CMK (cell line): ENCODE measurements around the gene ITGA1.
"Not testable (repeated sequence)": the region's sequence is repeated elsewhere in the genome, so short reads cannot be mapped to it uniquely, and the experiment has no call there.

ENCODE experiments used
- DNase-seq: peaks from one replicate; pipeline ENCODE4 v3.0.0-alpha.2; 2010; ENCODE audit warnings: low read depth

Gene ITGA1

GRCh38 chr5:52865991-52866390, 78.3 kb downstream of the ITGA1 start:
- not testable (repeated sequence) for DNase-seq

GRCh38 chr5:52867809-52868208, 80.1 kb downstream of the ITGA1 start:
- DNase-seq, result no peak

DNA sequence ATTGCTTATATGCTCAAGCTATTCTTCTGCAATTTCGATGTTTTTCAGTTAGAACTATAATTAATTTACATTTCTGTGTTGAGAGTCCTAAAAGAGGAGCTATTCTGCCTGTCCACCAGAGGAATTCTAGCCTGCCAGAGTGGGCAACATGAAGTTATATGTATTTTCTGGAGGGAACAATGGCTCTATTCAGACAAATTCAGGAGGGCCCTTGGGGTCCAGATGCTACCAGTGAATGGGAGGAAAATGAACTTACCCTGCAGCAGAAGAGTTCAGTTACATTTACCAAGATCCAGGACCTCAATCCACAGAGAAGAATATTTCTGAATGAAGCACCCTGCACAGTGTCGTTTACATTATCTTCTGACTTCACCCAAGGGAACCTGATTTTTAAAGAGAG, 80.7 kb downstream of the ITGA1 start:
- no peak for DNase-seq

- DNase-seq, result peak; percentile 31
These were observed 81.7 kb downstream of the ITGA1 start for GRCh38 chr5:52869391-52869790.

DNA sequence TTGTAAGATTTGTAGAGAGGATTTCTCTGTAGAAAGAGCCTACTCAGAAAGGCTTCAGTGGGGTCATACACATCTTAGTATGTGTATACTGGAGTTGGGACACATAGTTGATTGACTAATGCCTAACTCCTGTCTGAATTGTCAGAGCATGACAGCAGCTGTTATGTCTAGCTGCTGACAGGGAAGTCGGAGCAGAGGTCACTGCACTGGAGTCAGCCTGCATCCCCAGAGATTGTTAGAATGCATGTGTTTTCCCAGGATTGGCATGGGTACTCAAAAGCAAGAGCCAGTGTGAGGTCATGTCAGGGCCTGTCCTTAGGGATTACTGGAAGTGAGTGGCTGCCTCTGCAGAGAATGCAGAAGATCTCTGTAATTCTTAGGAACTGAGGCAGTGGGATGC, 82.7 kb downstream of the ITGA1 start:
- DNase-seq, result no peak

DNA sequence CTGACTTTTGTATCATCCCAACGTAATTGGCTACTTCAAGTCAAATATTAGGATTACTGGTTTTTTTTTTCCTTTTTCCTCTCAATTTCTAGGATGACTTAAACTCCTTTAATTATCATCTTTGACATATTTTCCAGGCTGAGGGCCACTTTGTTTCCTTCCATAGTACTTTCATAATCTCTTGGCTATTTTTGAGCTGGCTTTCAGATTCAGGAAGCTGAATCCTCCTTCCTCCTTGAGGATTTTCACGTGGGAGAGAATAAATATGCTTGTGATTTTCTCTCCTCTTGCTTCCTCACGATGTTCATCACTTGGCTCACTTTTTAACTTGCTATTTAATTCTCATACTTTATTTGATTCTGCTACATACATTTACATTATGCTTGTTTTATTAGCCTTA, 88.1 kb downstream of the ITGA1 start:
- DNase-seq, result no peak

GRCh38 chr5:52876456-52876855, 88.7 kb downstream of the ITGA1 start:
- no peak for DNase-seq

GRCh38 chr5:52878656-52879055, 90.9 kb downstream of the ITGA1 start:
- no peak for DNase-seq

GRCh38 chr5:52880541-52880940, 92.8 kb downstream of the ITGA1 start:
- no peak for DNase-seq

- no peak for DNase-seq
These were observed 93.8 kb downstream of the ITGA1 start for GRCh38 chr5:52881468-52881867.

DNA sequence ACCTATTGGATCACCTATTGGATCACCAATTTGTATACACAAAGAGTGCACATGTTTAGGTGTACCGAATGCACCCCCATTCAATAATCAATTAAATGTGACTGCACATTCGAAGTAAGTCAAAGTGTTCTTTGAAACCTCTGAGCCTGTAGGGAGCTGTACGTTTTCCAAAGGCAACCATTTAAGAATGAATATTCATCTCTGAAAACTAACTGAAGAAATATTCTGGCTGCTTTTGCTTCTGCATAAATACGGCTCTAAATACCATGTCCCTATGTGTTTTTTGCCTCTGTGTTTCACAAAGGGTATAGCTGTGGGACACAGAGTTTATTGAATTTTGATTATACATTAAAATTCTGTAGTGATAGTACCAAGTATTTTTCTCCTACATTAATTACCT, 95.4 kb downstream of the ITGA1 start:
- no peak for DNase-seq

DNA sequence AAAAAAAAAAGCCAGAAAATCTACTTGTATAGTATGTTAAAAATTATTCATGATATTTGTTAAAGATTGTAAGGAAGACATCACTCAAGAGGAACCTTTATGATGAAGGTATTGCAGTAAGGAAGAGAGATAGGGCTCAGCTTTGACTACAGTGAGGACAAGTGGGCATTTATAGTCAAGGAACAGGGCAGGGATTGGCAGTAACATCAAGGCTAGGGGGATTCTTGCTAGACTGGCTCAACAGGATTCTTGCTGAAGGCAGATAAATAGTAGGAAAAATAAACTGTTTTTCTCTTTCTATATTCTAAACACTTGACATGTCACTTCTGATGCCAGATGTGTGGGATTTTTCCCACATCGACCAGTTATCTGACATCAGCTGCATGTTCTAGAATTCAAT, 96.7 kb downstream of the ITGA1 start:
- no peak for DNase-seq

DNA sequence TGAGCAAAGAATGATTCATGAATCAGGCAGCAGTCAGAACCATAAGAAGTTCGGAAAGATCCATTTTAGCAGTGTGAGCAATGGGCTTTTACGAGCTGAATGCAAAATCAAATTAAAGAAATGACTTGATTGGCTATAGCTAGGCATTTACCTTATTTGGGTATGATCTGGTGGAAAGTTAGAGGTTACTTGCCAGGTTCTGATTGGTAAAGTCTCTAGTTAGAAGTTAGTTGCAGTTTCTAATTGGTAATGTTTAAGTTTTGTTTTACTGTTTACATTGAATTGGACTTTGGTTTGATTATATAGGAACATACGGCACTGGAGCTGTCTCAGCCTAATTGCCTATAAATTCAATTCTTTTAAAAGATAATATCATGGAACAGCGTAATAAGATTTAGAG, 97.9 kb downstream of the ITGA1 start:
- no peak for DNase-seq

DNA sequence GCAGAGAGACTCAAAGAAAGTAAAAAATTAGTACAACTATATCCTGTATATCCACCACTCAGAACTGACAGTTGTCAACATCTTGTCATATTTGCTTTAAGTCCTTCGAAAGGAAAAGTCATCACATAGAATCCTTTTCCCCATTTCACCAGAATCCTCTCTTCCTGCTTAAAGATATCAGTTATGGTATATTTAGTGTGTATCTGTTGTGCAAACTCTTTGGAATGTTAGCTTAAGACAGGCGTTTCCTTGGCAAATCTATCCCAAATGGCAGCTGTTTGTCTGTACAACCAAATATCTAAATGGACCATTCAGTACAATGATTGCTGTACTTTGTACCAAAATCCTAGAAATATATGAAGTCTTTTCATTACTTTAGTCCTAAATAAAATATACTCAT, 98.5 kb downstream of the ITGA1 start:
- DNase-seq, result no peak

DNA sequence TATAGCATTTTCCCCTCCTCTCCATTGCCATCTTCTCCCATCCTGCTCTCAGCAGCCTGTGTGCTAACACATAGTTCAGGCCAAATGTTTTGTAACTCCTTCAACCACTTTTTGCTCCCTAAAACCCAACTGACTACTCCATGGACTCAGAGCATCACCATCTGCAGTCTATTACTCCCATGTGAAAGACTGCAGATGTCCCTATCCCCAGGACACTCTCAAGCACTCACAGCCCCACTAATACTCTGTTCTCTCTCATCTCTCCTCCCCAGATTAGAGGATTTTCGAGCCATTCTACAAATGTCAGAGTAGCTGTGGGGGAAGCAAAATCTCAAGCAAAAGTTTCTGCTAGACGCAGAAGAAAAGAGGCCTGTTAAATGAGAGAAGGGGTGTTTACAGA, 99.3 kb downstream of the ITGA1 start:
- no peak for DNase-seq

- DNase-seq, result no peak
These were observed 100.6 kb downstream of the ITGA1 start for GRCh38 chr5:52888363-52888762.

GRCh38 chr5:52892242-52892878, 104.6 kb downstream of the ITGA1 start:
- DNase-seq, result no peak

DNA sequence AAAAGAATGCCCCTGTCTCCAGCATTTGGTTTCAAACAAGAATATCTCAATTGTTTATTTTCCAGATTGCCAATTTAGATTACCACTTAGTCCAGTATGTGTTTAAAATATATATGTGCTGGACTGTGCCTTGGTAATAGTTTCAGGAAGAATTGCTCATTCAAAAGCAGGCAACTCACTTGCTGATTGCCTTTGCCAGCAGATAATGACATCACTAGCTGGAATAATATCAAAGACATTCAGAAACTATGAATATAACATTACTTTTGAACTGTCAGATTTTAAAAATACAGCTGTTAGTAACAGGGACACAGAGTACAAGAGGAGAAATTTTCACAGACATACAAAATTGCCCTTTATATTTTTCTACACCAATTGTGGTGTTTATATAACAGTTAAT, 105.4 kb downstream of the ITGA1 start:
- DNase-seq, result no peak

GRCh38 chr5:52893863-52894262, 106.1 kb downstream of the ITGA1 start:
- DNase-seq, result no peak

GRCh38 chr5:52894451-52894850, 106.7 kb downstream of the ITGA1 start:
- no peak for DNase-seq

GRCh38 chr5:52895075-52895474, 107.4 kb downstream of the ITGA1 start:
- no peak for DNase-seq

- DNase-seq, result no peak
These were observed 108.1 kb downstream of the ITGA1 start for GRCh38 chr5:52895572-52896413.

GRCh38 chr5:52896534-52897237, 109.0 kb downstream of the ITGA1 start:
- no peak for DNase-seq
